Heart left ventricle (tissue), 13 donors: ENCODE results near the gene NARS2.

Experiments used
- POLR2A ChIP-seq, 2 donors: fragments of 450-650 bp; IDR thresholded peaks; one replicate each; pipeline ENCODE4 v1.6.1; 2017; ENCODE audit warnings: antibody characterized with exemption in 2 of 2, mild to moderate bottlenecking in 2 of 2, moderate library complexity in 2 of 2
- TF ChIP-seq, protein P1 (sequence below), 12 donors: fragments of 200-600 bp; sonication (generic) in 4 of 12; IDR thresholded peaks; one replicate each; pipeline versions ENCODE4 v1.5.0 to v1.8.0; 2018 to 2022; ENCODE audit warnings: antibody characterized with exemption in 12 of 12, mild to moderate bottlenecking in 5 of 12
- donor health status: ischemic (EF 13 %, LVEDD 7.1; RV severe dilation, severe dysfunction).
- donor health status: DM: no; HTN: yes; CAD: no.
- donor health status: DM: no; HTN: no; CAD: no.
- donor health status: ischemic (EF 25% LVEDD 6.9; RV normal size, moderate dysfunction).
- donor health status: ischemic (EF 25% LVEDD 5.7; RV mildly dilated, moderate dysfunction).
- donor health status: ischemic (EF 35%, LVEDD 5.7; RV mildly dilated, moderate dysfunction).
- donor health status: nonischemic (EF 11% LVEDD 7.7; RV severe dilation, severe dysfunction).
- donor health status: DM: yes; HTN: yes; CAD: no.
- donor health status: PGD.
- donor health status: ischemic (EF 29% LVEDD 5.4; RV normal size, mild dysfunction).
- donor health status: nonischemic (EF 23%, LVEDD 6.1; RV moderate dilation, normal function).

DNA sequence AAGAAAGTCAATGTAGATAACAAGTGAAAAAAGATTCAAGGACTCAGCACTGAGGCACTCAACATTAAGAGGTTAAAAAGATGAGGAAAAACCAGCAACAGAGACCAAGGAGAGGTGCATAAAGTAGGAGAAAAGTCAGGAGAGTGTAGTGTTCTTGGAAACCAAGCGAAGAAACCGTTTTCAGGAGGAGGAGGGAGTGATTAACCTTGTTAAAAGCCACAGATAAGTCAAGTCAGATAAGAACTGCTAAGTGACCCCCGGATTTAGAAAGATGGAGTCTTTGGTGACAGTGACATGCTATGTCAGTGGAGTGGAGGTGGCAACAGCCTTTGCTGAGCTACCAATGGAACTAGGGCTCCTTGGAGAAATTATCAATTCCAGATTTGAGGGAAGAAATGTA is 13.9 kb upstream of the NARS2 start:
- TF ChIP-seq, protein P1, sequence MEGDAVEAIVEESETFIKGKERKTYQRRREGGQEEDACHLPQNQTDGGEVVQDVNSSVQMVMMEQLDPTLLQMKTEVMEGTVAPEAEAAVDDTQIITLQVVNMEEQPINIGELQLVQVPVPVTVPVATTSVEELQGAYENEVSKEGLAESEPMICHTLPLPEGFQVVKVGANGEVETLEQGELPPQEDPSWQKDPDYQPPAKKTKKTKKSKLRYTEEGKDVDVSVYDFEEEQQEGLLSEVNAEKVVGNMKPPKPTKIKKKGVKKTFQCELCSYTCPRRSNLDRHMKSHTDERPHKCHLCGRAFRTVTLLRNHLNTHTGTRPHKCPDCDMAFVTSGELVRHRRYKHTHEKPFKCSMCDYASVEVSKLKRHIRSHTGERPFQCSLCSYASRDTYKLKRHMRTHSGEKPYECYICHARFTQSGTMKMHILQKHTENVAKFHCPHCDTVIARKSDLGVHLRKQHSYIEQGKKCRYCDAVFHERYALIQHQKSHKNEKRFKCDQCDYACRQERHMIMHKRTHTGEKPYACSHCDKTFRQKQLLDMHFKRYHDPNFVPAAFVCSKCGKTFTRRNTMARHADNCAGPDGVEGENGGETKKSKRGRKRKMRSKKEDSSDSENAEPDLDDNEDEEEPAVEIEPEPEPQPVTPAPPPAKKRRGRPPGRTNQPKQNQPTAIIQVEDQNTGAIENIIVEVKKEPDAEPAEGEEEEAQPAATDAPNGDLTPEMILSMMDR (IDR thresholded peaks at IDR 0.05) = no peak
- TF ChIP-seq POLR2A (IDR thresholded peaks at IDR 0.05) = no peak
